Measurements from ENCODE around the gene CLPTM1L. TPM values are rescaled to one million over a fixed set of nuclear protein-coding genes. Genes with fewer than 3 reads are reported as not detected.

CLPTM1L gene
- total RNA-seq, 1 donor from 2014 or later: 74.8 TPM

GRCh38 chr5:1294206-1294834, 50.6 kb downstream of the CLPTM1L start:
- H3K4me1 Mint-ChIP-seq: peaks cover 3% of the 10 kb centered on the region
- TF ChIP-seq EZH2 (IDR thresholded peaks at IDR 0.05) (no peak), EZH2phosphoT487 (IDR thresholded peaks at IDR 0.05) (peak; percentile 0)
- H3K27me3 ChIP-seq: peaks cover 43% of the 10 kb centered on the region
- no peaks in the 10 kb centered on the region for H3K79me2 ChIP-seq (ENCODE audit: low read depth)
- DNase-seq (ENCODE audit: low spot score): peak; percentile 64
- peaks cover 10% of the 10 kb centered on the region for H3F3A ChIP-seq (ENCODE audit: low read depth)
- H3K4me3 Mint-ChIP-seq: no peak overlapping the region
- peak overlapping the region; percentile 91 for H2AFZ ChIP-seq (replicated peaks)
- no peak overlapping the region for H3K9ac ChIP-seq
- H3K36me3 ChIP-seq: no peaks in the 10 kb centered on the region
- no peak overlapping the region for H3K27ac Mint-ChIP-seq
- H3K27ac ChIP-seq: no peak overlapping the region
- H4K20me1 ChIP-seq (ENCODE audit: low read depth): peaks cover 6% of the 10 kb centered on the region
- no peaks in the 10 kb centered on the region for H3K9me3 Mint-ChIP-seq
- peaks cover 10% of the 10 kb centered on the region for H3K4me1 ChIP-seq
- peak overlapping the region; percentile 85 for H3K4me2 ChIP-seq
- H3K36me3 Mint-ChIP-seq: no peaks in the 10 kb centered on the region
- H3K4me3 ChIP-seq: peak overlapping the region; percentile 66
- no peaks in the 10 kb centered on the region for H3K9me3 ChIP-seq (ENCODE audit: low read depth)
- peaks cover 13% of the 10 kb centered on the region for H3K27me3 Mint-ChIP-seq (ENCODE audit: insufficient read depth, low read depth)

- Histone ChIP-seq H3K4me1 (peaks cover 10% of the 10 kb centered on the region), H3K4me3 (no peak overlapping the region), H3K9me3 (ENCODE audit: low read depth) (no peaks in the 10 kb centered on the region), H3K27ac (no peak overlapping the region), H3K27me3 (peaks cover 43% of the 10 kb centered on the region), H3K79me2 (ENCODE audit: low read depth) (no peaks in the 10 kb centered on the region), H2AFZ (replicated peaks) (no peak overlapping the region), H3K4me2 (no peak overlapping the region), H3K36me3 (no peaks in the 10 kb centered on the region), H4K20me1 (ENCODE audit: low read depth) (peaks cover 6% of the 10 kb centered on the region), H3F3A (ENCODE audit: low read depth) (peaks cover 10% of the 10 kb centered on the region), H3K9ac (no peak overlapping the region)
- Mint-ChIP-seq H3K36me3 (no peaks in the 10 kb centered on the region), H3K9me3 (no peaks in the 10 kb centered on the region), H3K27me3 (ENCODE audit: insufficient read depth, low read depth) (peaks cover 13% of the 10 kb centered on the region), H3K4me1 (peaks cover 1% of the 10 kb centered on the region), H3K27ac (no peak overlapping the region), H3K4me3 (peak overlapping the region; percentile 77)
- TF ChIP-seq EZH2phosphoT487 (IDR thresholded peaks at IDR 0.05) (no peak), EZH2 (IDR thresholded peaks at IDR 0.05) (no peak), CTCF (IDR thresholded peaks at IDR 0.05) (no peak)
- DNase-seq (ENCODE audit: low spot score): no peak
These were observed 51.3 kb downstream of the CLPTM1L start for GRCh38 chr5:1293416-1294205.

GRCh38 chr5:1292846-1293415, 52.0 kb downstream of the CLPTM1L start:
- Histone ChIP-seq H3K4me3 (no peak overlapping the region), H3K79me2 (ENCODE audit: low read depth) (no peaks in the 10 kb centered on the region), H3F3A (ENCODE audit: low read depth) (peaks cover 10% of the 10 kb centered on the region), H3K4me2 (no peak overlapping the region), H3K27ac (no peak overlapping the region), H3K36me3 (no peaks in the 10 kb centered on the region), H4K20me1 (ENCODE audit: low read depth) (peaks cover 6% of the 10 kb centered on the region), H2AFZ (replicated peaks) (no peak overlapping the region), H3K9me3 (ENCODE audit: low read depth) (no peaks in the 10 kb centered on the region), H3K27me3 (peaks cover 43% of the 10 kb centered on the region), H3K9ac (no peak overlapping the region), H3K4me1 (peaks cover 10% of the 10 kb centered on the region)
- no peak for DNase-seq (ENCODE audit: low spot score)
- no peak overlapping the region for H3K27ac Mint-ChIP-seq
- peak overlapping the region; percentile 27 for H3K4me3 Mint-ChIP-seq
- H3K4me1 Mint-ChIP-seq: no peaks in the 10 kb centered on the region
- peaks cover 4% of the 10 kb centered on the region for H3K36me3 Mint-ChIP-seq
- peaks cover 13% of the 10 kb centered on the region for H3K27me3 Mint-ChIP-seq (ENCODE audit: insufficient read depth, low read depth)
- H3K9me3 Mint-ChIP-seq: peaks cover 2% of the 10 kb centered on the region
- TF ChIP-seq CTCF (IDR thresholded peaks at IDR 0.05) (no peak), EZH2 (IDR thresholded peaks at IDR 0.05) (no peak), EZH2phosphoT487 (IDR thresholded peaks at IDR 0.05) (no peak)

Data from neural progenitor cell (in vitro differentiated cells).